Neural progenitor cell (in vitro differentiated cells): ENCODE measurements around the gene SLC5A10.

Experiments used
- EZH2 ChIP-seq: fragments of 200-600 bp; sonication (generic); IDR thresholded peaks from 2 replicates; pipeline ENCODE4 v1.6.1; 2017; ENCODE audit warnings: antibody characterized with exemption, mild to moderate bottlenecking, moderate library complexity
- TF ChIP-seq, protein P1 (sequence below): fragments of 200-600 bp; sonication (generic); IDR thresholded peaks from 2 replicates; pipeline ENCODE4 v1.5.1; 2017; ENCODE audit warnings: antibody characterized with exemption, mild to moderate bottlenecking

DNA sequence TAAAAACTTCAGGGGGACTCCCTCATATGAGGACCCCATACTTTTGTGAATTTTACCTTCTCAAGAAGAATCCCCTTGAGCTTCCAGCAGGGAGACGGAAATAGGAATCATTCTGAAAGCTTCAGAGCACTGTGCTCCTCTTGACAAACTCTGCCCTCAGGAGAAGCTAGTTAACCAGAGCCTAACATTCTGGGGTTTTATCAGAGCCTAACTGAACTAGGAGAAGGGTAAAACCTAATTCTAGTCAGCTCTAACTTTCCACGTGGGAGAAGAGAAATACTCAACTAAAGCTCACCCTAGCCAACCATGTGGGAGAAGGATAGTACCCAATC, 13.3 kb upstream of the SLC5A10 start:
- TF ChIP-seq, protein P1, sequence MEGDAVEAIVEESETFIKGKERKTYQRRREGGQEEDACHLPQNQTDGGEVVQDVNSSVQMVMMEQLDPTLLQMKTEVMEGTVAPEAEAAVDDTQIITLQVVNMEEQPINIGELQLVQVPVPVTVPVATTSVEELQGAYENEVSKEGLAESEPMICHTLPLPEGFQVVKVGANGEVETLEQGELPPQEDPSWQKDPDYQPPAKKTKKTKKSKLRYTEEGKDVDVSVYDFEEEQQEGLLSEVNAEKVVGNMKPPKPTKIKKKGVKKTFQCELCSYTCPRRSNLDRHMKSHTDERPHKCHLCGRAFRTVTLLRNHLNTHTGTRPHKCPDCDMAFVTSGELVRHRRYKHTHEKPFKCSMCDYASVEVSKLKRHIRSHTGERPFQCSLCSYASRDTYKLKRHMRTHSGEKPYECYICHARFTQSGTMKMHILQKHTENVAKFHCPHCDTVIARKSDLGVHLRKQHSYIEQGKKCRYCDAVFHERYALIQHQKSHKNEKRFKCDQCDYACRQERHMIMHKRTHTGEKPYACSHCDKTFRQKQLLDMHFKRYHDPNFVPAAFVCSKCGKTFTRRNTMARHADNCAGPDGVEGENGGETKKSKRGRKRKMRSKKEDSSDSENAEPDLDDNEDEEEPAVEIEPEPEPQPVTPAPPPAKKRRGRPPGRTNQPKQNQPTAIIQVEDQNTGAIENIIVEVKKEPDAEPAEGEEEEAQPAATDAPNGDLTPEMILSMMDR: no peak
- TF ChIP-seq EZH2: no peak
